Measurements from ENCODE around the gene MAP3K9.

The MAP3K9 gene

GRCh38 chr14:70780396-70781075, 28.8 kb downstream of the MAP3K9 start:
- DNase-seq (ENCODE audit: low read depth): no peak
- TF ChIP-seq, protein P1, sequence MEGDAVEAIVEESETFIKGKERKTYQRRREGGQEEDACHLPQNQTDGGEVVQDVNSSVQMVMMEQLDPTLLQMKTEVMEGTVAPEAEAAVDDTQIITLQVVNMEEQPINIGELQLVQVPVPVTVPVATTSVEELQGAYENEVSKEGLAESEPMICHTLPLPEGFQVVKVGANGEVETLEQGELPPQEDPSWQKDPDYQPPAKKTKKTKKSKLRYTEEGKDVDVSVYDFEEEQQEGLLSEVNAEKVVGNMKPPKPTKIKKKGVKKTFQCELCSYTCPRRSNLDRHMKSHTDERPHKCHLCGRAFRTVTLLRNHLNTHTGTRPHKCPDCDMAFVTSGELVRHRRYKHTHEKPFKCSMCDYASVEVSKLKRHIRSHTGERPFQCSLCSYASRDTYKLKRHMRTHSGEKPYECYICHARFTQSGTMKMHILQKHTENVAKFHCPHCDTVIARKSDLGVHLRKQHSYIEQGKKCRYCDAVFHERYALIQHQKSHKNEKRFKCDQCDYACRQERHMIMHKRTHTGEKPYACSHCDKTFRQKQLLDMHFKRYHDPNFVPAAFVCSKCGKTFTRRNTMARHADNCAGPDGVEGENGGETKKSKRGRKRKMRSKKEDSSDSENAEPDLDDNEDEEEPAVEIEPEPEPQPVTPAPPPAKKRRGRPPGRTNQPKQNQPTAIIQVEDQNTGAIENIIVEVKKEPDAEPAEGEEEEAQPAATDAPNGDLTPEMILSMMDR (IDR thresholded peaks at IDR 0.05; ENCODE audit: control insufficient read depth, insufficient read depth, low read depth, low read length, missing control alignments): no peak
- no peak overlapping the region for H3K4me3 ChIP-seq (ENCODE audit: control insufficient read depth, low read depth, low read length)

GRCh38 chr14:70779667-70780066, 29.6 kb downstream of the MAP3K9 start:
- no peak overlapping the region for H3K4me3 ChIP-seq (ENCODE audit: control insufficient read depth, low read depth, low read length)
- TF ChIP-seq, protein P1 (IDR thresholded peaks at IDR 0.05; ENCODE audit: control insufficient read depth, insufficient read depth, low read depth, low read length, missing control alignments): no peak
- no peak for DNase-seq (ENCODE audit: low read depth)

GRCh38 chr14:70776197-70776596, 33.1 kb downstream of the MAP3K9 start:
- TF ChIP-seq, protein P1 (IDR thresholded peaks at IDR 0.05; ENCODE audit: control insufficient read depth, insufficient read depth, low read depth, low read length, missing control alignments): no peak

GRCh38 chr14:70773182-70773862, 36.0 kb downstream of the MAP3K9 start:
- TF ChIP-seq, protein P1 (IDR thresholded peaks at IDR 0.05; ENCODE audit: control insufficient read depth, insufficient read depth, low read depth, low read length, missing control alignments): no peak
- no peak for DNase-seq (ENCODE audit: low read depth)
- H3K4me3 ChIP-seq (ENCODE audit: control insufficient read depth, low read depth, low read length): no peak overlapping the region

More at GRCh38 chr14:70776197-70776596, 33.1 kb downstream of the MAP3K9 start:
- no peak overlapping the region for H3K4me3 ChIP-seq (ENCODE audit: control insufficient read depth, low read depth, low read length)
- DNase-seq (ENCODE audit: low read depth): no peak

DNA sequence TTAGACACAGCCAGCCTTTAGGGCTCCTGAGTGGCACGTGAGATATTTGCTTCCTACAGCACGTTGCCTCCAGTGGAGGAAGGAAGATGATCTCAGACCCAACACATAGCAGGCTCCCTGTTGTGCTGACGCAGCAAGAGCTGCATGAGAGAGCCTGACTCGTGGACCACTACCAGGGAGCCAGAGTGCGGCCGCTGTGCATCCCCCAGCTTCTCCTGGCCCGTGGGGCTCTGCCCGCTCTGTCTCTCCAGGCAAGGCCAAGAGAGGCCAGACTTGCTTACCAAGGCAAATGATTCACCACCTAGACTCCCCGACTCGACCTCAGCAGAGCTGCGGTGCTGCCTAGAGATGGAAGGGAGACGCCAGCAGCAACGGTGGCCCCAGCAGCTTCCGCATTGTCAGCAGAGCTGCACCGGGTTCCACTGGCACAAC, 37.5 kb downstream of the MAP3K9 start:
- no peak for DNase-seq (ENCODE audit: low read depth)
- TF ChIP-seq, protein P1 (IDR thresholded peaks at IDR 0.05; ENCODE audit: control insufficient read depth, insufficient read depth, low read depth, low read length, missing control alignments): no peak
- no peak overlapping the region for H3K4me3 ChIP-seq (ENCODE audit: control insufficient read depth, low read depth, low read length)

GRCh38 chr14:70770490-70770889, 38.8 kb downstream of the MAP3K9 start:
- TF ChIP-seq, protein P1 (IDR thresholded peaks at IDR 0.05; ENCODE audit: control insufficient read depth, insufficient read depth, low read depth, low read length, missing control alignments): no peak

More at GRCh38 chr14:70770490-70770889, 38.8 kb downstream of the MAP3K9 start:
- DNase-seq (ENCODE audit: low read depth): no peak
- no peak overlapping the region for H3K4me3 ChIP-seq (ENCODE audit: control insufficient read depth, low read depth, low read length)
